ENCODE results near the gene LILRA1.
"Not testable (repeated sequence)": the region's sequence is repeated elsewhere in the genome, so short reads cannot be mapped to it uniquely, and the experiment has no call there.

Gene LILRA1

DNA sequence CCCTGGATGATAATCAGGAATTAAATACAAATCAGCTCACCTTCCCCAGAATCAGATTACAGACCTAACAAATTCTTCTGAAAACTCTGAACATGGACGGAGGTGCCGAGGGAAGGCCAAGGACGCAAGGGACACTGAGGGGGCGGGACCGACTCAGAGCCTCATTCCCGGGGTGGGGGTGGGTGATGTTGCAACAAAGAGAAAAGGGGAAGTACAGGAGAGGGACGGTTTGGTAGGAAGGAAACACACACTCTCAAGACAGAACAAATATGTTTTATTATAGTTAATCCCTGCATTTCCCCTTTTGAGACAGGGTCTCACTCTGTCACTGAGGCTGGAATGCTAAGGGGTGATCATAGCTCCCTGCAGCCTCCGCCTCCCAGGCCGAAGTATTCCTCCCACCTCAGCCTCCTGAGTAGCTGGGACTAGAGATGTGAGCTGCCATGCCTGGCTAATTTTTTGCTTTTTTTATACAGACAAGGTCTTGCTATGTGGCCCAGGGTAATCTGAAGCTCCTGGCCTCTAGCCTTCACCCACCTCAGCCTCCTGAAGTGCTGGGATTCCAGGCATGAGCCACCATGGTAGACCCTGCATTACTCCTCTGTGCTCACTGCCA, 20.6 kb upstream of the LILRA1 start:
- no peak overlapping the region; the same call in 1 of the 2 replicates for H3K4me3 ChIP-seq (ENCODE audit: low read length)
- TF ChIP-seq ZNF274 (IDR thresholded peaks at IDR 0.05; ENCODE audit: low read depth, low read length): no peak

- no peak within 1 kb of the TSS; the same call in 1 of the 2 replicates for H3K4me3 ChIP-seq (ENCODE audit: low read length)
- no peak for TF ChIP-seq ZNF274 (IDR thresholded peaks at IDR 0.05; ENCODE audit: low read depth, low read length)
These were observed 20.0 kb upstream of the LILRA1 start, which contains the start of gene LILRA2 for GRCh38 chr19:54573330-54573872. LILRA2 (plus strand) TSS chr19:54573790; CDS start chr19:54573879, 89 bp downstream.

DNA sequence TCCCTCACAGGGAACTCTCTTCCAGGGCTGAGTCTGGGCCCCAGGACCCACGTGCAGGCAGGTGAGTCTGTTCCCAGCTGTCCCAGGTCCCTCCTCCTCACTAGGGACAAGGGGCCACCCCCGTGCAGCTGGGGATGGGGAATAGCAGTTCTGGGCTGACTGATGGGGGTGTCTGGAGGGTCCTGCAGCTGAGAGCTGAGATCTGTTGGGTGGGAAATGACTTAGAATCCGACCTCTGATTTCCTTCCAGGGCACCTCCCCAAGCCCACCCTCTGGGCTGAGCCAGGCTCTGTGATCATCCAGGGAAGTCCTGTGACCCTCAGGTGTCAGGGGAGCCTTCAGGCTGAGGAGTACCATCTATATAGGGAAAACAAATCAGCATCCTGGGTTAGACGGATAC, 19.4 kb upstream of the LILRA1 start:
- H3K4me3 ChIP-seq (ENCODE audit: low read length): no peak overlapping the region
- TF ChIP-seq ZNF274 (IDR thresholded peaks at IDR 0.05; ENCODE audit: low read depth, low read length): no peak

DNA sequence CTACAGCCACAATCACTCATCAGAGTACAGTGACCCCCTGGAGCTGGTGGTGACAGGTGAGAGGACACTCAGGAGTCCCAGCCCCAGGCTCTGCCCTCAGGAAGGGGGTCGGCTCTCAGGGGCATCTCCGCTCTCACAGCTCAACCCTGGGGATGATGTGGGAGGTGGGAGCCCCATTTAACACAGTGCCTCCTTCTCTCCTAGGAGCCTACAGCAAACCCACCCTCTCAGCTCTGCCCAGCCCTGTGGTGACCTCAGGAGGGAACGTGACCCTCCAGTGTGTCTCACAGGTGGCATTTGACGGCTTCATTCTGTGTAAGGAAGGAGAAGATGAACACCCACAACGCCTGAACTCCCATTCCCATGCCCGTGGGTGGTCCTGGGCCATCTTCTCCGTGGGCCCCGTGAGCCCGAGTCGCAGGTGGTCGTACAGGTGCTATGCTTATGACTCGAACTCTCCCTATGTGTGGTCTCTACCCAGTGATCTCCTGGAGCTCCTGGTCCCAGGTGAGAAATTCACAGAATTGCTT, 18.8 kb upstream of the LILRA1 start:
- no peak for TF ChIP-seq ZNF274 (IDR thresholded peaks at IDR 0.05; ENCODE audit: low read depth, low read length)
- no peak overlapping the region for H3K4me3 ChIP-seq (ENCODE audit: low read length)

- not testable (repeated sequence) for H3K4me3 ChIP-seq (ENCODE audit: low read length)
These were observed 18.2 kb upstream of the LILRA1 start for GRCh38 chr19:54575205-54575604.

GRCh38 chr19:54576411-54576976, 16.9 kb upstream of the LILRA1 start:
- H3K4me3 ChIP-seq (ENCODE audit: low read length): no peak overlapping the region
- no peak for TF ChIP-seq ZNF274 (IDR thresholded peaks at IDR 0.05; ENCODE audit: low read depth, low read length)

DNA sequence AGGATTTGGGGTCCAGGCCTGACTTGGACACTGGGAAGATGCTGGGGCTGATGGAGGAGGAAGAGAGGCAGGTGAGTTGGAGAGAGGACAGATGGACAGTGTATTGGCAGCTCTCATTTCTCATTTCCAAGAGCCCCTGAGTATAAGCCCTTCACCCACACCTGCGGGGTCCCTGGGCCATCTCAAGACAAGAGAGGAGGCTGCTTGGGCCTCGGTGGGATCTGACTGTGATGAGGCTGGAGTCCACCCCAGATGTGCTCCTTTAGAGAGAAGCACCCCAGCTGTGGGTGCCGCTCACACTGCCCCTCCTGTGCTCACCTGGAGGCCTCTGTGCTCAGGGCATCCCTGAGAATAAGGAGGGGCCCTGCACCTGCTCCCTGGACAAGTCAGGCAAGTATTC, 16.1 kb upstream of the LILRA1 start:
- no peak overlapping the region for H3K4me3 ChIP-seq (ENCODE audit: low read length)
- no peak for TF ChIP-seq ZNF274 (IDR thresholded peaks at IDR 0.05; ENCODE audit: low read depth, low read length)

DNA sequence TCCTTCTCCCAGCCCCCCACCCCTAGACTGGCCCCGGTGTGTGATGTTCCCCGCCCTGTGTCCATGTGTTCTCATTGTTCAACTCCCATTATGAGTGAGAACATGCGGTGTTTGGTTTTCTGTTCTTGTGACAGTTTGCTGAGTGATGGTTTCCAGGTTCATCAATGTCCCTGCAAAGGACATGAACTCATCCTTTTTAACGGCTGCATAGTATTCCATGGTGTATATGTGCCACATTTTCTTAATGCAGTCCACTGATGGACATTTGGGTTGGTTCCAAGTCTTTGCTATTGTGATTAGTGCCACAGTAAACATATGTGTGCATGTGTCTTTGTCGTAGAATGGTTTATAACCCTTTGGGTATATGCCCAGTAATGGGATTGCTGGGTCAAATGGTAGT, 15.2 kb upstream of the LILRA1 start:
- not testable (repeated sequence) for H3K4me3 ChIP-seq (ENCODE audit: low read length)

- no peak overlapping the region for H3K4me3 ChIP-seq (ENCODE audit: low read length)
- no peak for TF ChIP-seq ZNF274 (IDR thresholded peaks at IDR 0.05; ENCODE audit: low read depth, low read length)
These were observed 7.0 kb upstream of the LILRA1 start for GRCh38 chr19:54586397-54586796.

DNA sequence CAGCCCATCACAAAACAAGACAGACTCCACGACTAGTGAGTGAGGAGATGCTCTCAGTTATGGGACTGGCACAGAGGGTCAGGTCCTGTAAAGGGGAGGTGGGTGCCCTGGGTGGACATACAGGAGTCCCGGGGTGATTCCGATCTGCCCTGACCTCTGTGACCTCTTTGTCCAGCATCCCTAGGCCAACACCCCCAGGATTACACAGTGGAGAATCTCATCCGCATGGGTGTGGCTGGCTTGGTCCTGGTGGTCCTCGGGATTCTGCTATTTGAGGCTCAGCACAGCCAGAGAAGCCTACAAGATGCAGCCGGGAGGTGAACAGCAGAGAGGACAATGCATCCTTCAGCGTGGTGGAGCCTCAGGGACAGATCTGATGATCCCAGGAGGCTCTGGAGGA, 6.4 kb upstream of the LILRA1 start:
- H3K4me3 ChIP-seq (ENCODE audit: low read length): no peak overlapping the region
- no peak for TF ChIP-seq ZNF274 (IDR thresholded peaks at IDR 0.05; ENCODE audit: low read depth, low read length)

- not testable (repeated sequence) for H3K4me3 ChIP-seq (ENCODE audit: low read length)
These were observed 647 bp downstream of the LILRA1 start for GRCh38 chr19:54593931-54594626.

GRCh38 chr19:54594737-54595136, 1.3 kb downstream of the LILRA1 start:
- TF ChIP-seq ZNF274 (IDR thresholded peaks at IDR 0.05; ENCODE audit: low read depth, low read length): no peak
- no peak overlapping the region for H3K4me3 ChIP-seq (ENCODE audit: low read length)

DNA sequence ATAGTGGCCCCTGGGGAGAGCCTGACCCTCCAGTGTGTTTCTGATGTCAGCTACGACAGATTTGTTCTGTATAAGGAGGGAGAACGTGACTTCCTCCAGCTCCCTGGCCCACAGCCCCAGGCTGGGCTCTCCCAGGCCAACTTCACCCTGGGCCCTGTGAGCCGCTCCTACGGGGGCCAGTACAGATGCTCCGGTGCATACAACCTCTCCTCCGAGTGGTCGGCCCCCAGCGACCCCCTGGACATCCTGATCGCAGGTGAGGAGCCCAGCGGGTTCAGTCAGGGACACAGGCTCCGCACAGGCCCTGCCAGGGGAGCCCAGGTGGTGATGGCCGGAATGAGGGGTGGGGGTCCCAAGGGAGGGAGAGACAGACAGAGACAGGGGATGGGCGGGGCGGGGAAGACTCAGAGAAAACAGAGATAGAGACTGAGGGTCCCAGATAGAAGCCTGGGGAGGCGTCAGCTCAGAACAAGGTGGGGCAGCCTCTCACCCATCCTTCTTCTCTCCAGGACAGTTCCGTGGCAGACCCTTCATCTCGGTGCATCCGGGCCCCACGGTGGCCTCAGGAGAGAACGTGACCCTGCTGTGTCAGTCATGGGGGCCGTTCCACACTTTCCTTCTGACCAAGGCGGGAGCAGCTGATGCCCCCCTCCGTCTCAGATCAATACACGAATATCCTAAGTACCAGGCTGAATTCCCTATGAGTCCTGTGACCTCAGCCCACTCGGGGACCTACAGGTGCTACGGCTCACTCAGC, 2.4 kb downstream of the LILRA1 start:
- not testable (repeated sequence) for H3K4me3 ChIP-seq (ENCODE audit: low read length)

DNA sequence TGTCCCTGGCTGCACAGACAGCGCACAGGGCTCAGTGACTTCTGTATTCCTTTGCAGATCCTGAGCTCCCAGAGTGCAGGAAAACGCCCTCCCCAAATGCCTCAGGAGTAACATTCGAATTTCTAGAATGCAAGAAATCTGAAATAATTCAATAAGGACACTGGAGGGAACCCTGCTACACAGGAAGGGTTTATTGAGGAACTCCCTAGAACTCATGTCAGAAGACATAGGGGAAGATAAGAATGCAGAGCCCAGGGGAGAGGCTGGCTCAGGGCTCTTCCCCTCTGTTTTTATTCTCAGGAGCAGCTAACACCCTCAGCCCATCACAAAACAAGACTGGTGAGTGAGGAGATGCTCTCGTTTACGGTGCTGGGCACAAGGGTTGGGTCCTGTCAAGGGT, 6.8 kb downstream of the LILRA1 start:
- no peak for TF ChIP-seq ZNF274 (IDR thresholded peaks at IDR 0.05; ENCODE audit: low read depth, low read length)
- H3K4me3 ChIP-seq (ENCODE audit: low read length): no peak overlapping the region

Measured in GM08714 (cell line).